HG03342 (cell line): ENCODE results near the gene BNIPL.

ENCODE experiments used
- ATAC-seq: cut with Tn5 transposase; IDR thresholded peaks from one replicate; pipeline ENCODE4 v1.9.1; 2021; ENCODE audit warnings: mild to moderate bottlenecking, moderate library complexity; ENCODE audit not compliant: unreplicated experiment

BNIPL gene, protein sequence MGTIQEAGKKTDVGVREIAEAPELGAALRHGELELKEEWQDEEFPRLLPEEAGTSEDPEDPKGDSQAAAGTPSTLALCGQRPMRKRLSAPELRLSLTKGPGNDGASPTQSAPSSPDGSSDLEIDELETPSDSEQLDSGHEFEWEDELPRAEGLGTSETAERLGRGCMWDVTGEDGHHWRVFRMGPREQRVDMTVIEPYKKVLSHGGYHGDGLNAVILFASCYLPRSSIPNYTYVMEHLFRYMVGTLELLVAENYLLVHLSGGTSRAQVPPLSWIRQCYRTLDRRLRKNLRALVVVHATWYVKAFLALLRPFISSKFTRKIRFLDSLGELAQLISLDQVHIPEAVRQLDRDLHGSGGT

DNA sequence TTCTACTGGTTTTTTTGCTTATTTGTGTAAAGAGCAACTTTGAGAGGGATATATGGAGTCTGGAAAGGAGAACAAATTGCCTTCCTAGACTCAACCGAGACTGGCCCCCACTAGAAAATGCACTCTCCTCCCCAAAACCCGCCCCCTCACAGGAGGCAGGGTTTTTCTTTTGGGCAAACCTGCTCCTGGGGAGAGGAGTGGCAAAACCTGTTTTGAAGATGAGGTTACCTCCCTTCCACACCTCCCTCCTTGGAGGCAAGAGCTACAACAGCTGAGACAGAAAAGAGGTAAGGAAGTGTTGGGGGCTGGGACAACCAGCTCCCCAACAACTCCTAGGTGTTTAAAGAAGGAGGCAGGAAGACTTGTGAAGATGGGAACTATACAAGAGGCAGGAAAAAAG, at the start of gene BNIPL:
Gene BNIPL, plus strand, starts transcription at position 231 of the 400 bp plus-strand sequence. Its CDS starts 140 bp downstream, at position 371.
- no peak for ATAC-seq

DNA sequence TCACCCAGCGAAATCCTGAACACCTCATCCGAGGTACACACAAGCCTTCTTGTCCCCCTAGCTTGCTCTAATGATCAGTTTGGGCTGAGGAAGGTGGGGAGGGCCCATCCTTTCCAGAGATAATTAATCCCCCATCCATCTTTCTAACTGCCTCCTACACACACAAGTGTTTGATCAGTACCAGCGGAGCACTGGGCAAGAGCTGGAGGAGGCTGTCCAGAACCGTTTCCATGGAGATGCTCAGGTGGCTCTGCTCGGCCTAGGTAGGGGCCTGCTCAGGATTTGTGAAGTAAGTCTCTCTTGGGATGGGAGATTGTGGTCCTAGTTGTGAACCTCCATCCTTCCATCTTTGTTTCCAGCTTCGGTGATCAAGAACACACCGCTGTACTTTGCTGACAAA, 48.5 kb upstream of the BNIPL start:
- ATAC-seq = no peak

DNA sequence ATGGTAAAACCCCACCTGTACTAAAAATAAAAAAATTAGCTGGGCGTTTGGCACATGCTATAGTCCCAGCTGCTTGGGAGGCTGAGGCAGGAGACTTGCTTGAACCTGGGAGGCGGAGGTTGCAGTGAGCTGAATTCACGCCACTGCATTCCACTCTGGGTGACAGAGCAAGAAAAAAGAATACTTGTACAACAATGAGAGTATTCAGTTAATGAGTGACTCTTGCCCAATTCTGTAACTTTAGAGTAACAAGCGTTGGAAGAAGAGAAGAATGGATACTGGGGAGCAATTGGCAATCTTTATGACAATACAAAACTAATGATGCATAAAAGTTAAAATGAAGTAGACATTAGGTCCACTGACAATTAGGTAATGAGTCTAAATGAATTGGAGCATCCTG, 43.8 kb upstream of the BNIPL start:
- no peak for ATAC-seq

DNA sequence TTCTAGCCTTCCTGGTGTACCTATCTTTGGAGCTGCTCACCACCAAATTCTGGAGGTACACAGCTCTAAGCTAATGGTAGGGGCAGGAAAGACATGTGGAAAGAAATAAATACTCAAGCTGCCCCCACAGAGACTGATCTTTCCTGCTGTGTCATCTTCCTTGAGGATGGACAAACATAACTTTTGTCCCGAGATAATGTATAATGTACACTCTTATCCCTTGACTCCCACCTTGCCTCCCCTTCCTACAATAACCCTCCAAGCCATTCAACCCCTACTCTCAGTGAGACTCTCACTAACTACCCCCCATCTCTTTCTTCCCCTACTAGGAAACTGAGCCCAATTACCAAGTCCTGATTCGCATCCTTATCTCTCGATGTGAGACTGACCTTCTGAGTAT, 42.1 kb upstream of the BNIPL start:
- ATAC-seq = no peak

DNA sequence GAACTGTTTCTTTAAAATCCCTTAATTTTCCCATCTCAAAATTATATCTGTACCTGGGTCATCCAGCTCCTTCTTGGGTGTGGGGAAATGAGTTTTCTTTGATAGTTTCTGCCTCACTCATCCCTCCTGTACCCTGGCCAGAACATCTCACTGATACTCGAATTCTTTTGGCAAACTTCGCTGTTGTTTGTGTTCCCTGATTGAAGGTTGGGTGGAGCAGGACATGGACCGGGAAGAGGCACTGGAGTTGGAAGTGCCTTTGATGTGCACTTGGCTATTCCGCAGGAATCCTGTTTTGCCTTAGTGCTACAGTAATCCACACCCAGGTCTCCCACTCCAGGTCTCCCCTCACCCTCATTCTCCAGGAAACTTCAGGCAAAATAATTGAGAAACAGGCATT, 40.9 kb upstream of the BNIPL start:
- no peak for ATAC-seq

DNA sequence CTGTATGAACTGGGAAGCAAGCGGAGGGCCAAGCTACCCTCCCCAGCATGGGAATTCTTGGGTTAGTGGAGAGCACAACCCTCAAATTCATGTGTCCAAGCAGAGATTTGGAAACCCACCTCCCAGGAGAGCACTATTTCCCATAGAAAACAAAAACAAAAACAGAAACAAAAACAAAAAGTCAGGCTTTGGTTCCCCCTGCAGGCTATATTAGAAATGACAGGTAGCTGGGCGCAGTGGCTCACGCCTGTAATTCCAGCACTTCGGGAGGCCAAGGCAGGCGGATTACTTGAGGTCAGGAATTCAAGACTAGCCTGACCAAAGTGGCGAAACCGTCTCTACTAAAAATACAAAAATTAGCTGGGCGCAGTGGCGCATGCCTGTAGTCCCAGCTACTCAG, 40.5 kb upstream of the BNIPL start:
- ATAC-seq = no peak

DNA sequence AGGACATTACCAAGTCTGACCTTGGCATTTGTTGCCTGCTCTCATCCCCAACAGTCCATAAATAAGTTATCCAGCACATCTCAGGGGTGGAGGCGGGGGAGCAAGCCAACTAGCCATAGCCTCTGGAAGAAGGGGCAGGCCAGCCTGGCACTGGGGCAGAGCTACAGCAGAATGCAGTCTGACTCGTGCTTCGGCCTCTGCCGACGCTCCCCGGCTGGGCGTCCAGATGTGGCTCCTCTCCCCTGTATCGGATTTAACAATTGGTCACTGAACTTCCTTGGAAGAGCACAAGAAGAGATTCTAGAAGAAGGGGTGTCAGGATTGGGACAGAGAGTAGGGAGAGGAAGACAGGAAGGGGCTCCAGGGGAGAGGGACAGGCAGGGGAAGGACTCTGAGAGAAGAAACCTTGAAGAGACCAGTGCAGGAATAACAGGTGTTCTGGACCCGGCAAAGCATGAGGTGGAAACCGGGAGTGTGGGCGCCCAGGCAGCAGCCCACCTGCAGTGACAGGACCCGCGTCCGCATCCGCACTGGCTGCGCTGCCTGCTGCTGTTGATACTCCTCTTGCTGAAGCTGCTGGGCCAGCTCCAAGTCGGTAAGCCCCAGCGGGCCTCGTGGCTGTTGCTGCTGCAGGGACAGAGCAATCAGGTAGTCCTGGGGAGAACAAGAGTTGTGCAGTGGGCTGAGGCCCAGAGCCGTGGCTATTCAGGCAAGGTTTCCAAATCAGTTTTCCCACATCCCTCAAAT, 39.1 kb upstream of the BNIPL start:
- no peak for ATAC-seq

DNA sequence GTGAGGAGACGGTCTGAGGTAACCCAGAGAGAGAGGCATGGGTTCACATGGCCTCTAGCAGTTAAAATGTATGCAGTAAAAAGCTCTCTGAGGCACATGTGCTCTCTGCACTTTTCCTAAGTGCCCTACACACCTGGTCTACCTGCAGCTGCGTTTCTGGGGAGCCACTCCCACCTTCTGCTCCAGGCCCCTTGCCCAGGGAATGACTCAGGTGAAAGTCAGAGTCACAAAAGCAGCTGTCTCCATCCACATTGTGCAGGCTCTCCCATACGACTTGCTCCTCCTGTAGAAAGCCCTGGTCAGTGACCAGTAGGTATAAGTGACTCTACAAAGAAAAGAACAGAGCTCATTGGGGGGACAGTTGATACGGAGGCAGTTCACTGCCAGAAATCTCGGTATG, 38.4 kb upstream of the BNIPL start:
- no peak for ATAC-seq

DNA sequence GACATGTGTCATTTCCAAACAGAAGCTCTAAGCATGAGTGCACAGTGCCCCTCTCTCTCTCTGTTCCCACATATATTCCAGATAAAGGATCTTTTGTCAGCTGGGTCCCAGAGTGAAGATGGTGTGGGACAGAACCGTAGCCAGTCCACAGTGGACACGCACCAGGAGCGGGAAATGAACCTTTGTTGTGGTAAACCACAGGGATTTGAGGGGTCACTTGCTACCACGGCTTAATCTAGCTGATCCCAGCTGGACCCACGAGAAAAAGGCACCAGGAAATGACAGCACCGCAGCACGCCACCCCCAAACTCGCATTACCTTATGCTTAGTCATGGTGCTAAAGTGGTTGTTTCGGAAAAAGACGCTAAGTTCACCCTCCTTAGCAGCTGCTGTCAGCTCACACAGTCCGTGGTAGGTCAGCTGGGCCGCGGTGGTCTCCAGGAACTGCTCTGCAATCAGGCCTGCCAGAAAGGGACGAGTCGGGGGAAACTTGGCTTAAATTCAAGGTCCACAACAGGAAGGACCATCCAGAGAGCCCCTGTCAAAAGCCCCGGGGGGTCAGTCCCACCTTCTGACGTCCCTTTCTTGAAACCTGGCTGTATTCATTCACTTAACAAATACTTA, 37.2 kb upstream of the BNIPL start:
- no peak for ATAC-seq

DNA sequence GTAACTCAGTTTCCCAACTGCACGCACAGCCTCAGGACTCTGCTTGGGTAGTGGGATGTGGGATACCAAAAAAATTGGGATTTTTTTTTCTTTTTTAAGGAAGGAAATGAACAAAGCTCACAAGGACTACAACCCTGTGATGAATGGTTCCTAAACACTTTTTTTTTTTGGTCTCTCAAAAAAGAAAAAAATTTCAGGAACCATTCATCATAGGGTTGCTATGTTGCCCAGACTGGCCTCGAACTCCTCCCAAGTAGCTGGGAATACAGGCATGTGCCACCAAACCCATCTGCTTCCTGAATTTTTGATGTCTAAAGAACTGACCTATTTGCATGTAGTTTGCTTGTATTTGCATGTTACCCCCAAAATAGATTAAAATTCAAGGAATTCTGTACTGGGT, 36.5 kb upstream of the BNIPL start:
- ATAC-seq = no peak

DNA sequence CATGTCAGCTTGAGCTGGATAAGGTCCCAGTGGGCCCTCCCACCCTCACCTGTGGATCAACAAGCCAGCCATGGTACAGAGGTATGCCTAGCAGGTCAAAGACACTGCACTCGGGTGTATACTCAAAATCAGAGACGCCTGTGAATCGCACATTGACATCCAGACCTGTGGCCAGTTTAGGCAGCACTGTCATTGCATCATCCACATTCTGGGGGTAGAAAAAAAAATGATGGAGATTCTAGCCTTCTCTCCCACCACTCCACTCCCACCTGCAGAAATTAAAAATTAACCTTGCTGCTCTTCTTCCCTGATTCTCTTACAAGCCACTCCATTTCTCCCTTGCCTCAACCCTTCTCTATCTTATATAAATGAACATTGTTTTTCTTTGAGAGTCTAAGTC, 36.0 kb upstream of the BNIPL start:
- ATAC-seq = no peak

DNA sequence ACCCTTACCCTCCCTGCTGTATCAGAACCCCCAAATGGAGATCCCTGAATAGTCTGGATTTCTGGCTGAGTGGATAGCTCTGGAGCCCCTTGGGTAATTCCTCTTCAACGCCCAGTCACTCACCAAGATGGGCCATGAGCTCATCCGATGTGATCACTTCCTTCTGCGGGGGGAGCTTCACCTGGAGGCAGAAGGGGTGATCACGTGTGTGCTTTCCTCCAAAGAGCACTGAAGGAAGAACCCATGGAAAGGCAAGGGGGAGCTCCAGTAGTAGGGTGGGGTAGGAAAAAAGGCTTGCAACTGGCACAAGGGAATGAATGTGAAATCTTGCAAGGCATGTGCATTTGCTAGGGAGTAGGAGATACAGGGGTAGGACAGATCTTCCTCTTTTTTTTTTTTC, 34.8 kb upstream of the BNIPL start:
- no peak for ATAC-seq

DNA sequence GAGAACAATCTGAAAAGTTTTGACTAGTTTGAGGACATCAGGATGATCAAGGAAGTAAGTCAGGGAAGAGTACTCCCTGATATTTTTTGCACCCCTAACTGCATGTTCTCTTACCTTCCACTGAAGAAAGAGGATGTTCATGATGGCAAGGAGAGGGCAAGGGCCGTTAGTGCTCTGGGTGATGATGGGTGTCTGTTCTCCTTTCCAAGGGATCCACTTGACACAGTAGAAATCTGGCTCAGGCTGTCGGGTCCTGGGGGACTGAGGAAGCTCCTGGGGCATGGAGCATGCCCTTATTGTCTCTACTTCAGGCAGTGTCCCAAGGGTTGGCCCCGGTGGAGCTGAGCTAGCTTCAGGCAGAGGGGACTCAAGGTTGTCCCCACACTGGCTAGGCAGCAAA, 34.3 kb upstream of the BNIPL start:
- no peak for ATAC-seq

DNA sequence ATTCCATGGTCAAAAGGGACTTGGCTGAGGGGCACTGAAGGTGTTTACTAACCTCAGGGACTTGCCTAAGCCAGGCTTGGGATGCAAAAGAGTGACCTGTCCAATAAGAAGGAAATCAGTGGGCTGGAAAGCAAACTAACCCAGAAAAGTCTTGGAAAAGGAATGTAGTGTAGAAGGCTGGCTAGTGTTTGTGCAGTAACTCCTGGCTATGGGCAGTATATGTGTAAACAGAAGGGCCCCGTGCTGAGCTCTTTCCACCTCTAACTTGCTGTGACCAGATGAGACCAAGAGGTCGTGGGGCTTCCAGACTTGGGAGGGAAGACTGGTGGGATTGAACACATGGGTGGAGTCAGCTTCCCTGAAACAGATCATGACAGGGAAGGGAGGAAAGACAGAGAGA, 33.8 kb upstream of the BNIPL start:
- ATAC-seq = no peak

DNA sequence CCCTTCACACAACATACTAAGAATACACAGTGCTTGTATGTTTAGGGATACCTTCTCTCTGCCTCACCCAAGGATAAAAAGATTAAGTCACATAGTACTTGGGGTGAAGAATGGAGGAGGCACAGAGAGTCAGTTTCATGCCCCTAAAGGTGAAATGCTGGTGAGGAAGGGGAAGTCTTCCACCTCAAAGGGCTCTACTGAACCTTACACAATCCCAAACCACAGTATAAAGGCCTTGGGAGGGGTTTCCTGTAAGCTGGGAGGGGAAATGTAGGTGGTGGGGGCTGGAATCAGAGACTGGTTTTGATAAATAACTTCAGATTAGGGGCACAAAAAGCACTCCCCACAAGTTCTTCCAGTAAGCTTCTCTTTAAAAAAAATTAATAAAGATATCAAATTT, 33.2 kb upstream of the BNIPL start:
- no peak for ATAC-seq

DNA sequence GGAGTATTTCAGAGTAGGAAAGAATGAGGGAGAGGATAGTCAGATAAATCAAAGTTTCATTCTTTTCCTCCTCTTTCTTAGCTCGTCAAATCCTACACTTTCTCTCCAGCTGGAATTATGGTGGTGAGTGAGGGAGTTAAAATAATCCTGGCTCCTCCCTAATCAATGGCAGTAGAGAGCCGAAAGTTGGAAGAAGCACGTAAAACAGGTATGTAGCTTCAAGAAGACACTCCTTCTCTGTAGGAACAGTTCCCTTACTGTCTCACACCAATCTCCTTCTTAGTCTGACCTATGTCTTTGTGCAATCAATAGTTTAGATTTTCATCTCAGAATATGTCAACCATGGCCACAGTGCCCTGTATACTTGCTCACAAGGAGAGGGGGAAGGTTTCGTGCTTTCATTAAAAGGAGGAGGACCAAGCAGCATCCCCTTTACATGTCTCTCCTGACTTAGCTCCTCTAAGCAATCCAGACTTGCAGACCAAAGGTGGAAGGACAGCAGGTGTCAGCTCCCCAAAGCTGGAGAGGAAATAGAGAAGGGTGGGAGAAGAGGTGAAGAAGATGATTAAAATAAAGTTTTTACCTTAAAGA, 30.6 kb upstream of the BNIPL start:
- no peak for ATAC-seq

DNA sequence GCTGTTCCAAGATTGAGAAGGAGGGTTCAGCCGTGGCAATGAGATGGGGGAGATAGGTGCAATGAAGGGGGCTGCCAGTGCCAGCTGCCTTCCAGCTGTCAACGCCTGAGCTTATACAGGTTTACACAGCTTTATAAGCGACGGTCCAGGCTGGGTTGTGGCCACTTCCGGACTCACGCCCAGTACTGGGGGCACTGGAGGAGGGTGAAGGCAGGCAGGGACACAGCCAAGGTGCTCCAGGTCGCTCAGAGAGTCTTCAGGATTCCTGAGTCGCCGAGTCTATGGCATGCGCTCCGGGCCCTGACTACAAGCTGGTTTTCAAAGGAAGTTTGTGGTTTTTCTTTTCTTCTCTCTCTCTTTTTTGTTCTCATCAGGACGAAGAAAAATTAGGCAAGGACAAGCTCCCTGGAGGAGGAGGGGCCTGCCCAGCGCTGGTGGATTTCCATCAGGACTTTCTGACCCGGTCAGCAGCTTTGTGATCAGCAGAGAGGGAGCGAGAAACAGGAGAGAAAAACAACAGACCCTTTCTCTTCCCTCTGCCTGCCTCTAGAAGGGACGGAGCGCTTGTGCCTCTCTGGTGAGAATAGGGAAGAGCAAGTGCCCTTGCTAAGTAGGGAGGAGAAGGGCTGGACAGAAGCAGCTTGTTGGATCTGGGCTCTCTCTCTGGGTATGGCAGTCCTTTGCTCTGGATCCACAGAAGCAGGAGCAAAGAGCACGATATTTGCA, 29.9 kb upstream of the BNIPL start, which contains the start of gene MINDY1:
Gene MINDY1, minus strand, starts transcription at position 576 of the 726 bp plus-strand sequence. CDS start 4,285 bp downstream, outside the sequence.
- no peak for ATAC-seq

DNA sequence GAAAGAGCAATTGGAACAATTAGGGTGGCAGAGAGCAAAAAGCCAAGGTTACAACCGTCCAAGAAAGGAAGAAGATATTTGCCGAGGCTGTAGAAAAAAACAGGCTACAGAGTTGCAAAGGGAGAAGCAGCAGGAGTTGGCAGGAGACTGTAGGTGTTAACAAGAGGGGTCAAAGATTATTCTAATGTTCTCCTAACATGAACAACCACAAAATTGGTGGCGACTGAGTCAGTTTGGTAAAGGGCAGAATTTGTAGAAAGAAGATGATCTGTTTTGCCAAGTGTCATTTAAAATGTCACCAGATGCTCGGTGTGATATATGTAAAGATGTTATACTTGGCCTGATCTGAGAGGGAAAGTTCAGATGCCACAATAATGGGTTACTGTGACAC, 28.5 kb upstream of the BNIPL start:
- peak; percentile 1 for ATAC-seq

DNA sequence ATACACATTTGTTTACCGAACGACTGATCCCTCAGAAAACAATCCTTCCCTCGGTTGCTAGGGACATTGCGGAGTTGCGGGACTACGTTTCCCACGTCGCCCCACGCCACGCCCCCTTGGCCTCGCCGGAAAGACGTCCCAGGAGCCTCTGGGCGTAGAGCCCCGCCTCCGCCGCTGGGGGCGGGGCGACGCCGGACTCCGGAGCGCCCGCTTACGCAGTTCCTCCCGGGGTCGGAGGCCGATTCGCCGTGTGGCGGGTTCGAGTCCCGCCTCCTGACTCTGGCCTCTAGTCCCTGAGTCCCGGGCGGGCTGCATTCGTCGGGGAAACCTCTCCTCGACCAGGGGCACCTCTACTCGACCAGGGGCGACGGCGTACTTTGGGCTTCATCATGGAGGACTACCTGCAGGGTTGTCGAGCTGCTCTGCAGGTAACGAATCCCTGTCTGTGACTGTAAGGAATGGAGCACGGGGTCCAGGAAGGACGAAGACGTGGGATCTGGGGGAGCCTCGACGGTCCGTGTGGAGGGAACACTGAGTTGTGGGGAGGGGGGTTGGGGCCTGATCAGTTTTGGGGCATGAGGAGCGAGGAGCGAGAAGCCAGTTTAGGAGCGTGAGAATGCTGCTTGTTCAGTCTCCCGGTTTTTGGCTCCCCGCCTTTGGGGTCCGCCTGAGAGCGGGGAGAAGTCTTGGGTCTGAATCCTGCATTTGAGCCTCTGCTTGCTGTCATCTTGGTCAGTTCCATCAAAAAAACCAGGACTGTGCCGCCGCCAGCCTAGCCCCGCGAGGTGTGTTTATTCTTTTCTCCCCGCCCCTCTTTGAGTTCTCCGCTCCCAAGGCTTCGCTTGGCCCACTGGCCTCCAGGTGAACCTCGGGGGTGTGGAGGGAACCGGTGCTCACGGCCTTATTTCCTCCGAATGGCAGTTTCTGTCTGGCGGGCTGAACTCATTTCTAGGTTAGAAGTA, 27.9 kb upstream of the BNIPL start, which contains the start of gene PRUNE1:
Gene PRUNE1, plus strand, starts transcription at position 206 of the 962 bp plus-strand sequence. Its CDS starts 184 bp downstream, at position 390.
- peak; percentile 81 for ATAC-seq

DNA sequence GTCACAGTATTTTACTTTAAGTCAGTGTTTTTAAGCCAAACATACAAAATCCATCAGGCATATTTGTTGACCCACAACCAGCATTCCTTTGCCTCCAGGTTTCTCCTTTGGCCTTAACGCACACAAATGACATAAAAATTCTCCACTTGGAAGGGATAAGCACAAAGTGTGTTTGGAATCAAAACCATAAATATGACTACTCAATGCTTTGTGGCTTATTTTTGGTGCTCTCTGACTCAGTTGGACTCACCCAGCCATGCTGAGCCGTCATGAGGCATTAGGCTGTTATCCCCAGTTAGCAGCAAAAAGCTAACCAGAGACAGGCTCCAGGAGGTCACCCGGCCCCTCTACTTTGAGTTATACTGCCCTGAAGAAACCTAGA, 27.2 kb upstream of the BNIPL start:
- no peak for ATAC-seq
